GM18868 (cell line): Measurements from ENCODE around the gene KRT33A.

Experiments used
- ATAC-seq: cut with Tn5 transposase; IDR thresholded peaks from one replicate; pipeline ENCODE4 v1.9.1; 2021; ENCODE audit warnings: mild to moderate bottlenecking, moderate library complexity; ENCODE audit not compliant: unreplicated experiment

The KRT33A gene

GRCh38 chr17:41331606-41332005 is 19.0 kb downstream of the KRT33A start:
- ATAC-seq, result no peak

- no peak for ATAC-seq
Observed at GRCh38 chr17:41329279-41329948, 21.2 kb downstream of the KRT33A start.

GRCh38 chr17:41328207-41328606 is 22.4 kb downstream of the KRT33A start:
- no peak for ATAC-seq

GRCh38 chr17:41327411-41328120 is 23.1 kb downstream of the KRT33A start:
- ATAC-seq, result no peak

GRCh38 chr17:41326173-41327145 is 24.2 kb downstream of the KRT33A start:
- no peak for ATAC-seq

GRCh38 chr17:41325611-41326010 is 25.0 kb downstream of the KRT33A start:
- ATAC-seq, result no peak

- ATAC-seq, result no peak
Observed at GRCh38 chr17:41325126-41325525, 25.5 kb downstream of the KRT33A start.

- no peak for ATAC-seq
Observed at GRCh38 chr17:41324180-41325075, 26.2 kb downstream of the KRT33A start.

- no peak for ATAC-seq
Observed at GRCh38 chr17:41322903-41323895, 27.4 kb downstream of the KRT33A start.

GRCh38 chr17:41322094-41322902 is 28.3 kb downstream of the KRT33A start:
- ATAC-seq, result no peak

GRCh38 chr17:41318231-41318630 is 32.4 kb downstream of the KRT33A start:
- no peak for ATAC-seq

GRCh38 chr17:41315814-41316445 is 34.7 kb downstream of the KRT33A start:
- no peak for ATAC-seq

- no peak for ATAC-seq
Observed at GRCh38 chr17:41315204-41315794, 35.3 kb downstream of the KRT33A start, which contains the start of gene KRTAP17-1. TSS of gene KRTAP17-1 (minus strand) at chr17:41315710. CDS start at chr17:41315650, 60 bp downstream.

GRCh38 chr17:41311111-41311510 is 39.5 kb downstream of the KRT33A start:
- ATAC-seq, result no peak

GRCh38 chr17:41308918-41309359 is 41.7 kb downstream of the KRT33A start, which contains the start of gene KRTAP16-1:
TSS of gene KRTAP16-1 (minus strand) at chr17:41309309. CDS start at chr17:41309253, 56 bp downstream.
- ATAC-seq, result no peak

GRCh38 chr17:41308251-41308917 is 42.2 kb downstream of the KRT33A start:
- no peak for ATAC-seq

- no peak for ATAC-seq
Observed at GRCh38 chr17:41307647-41308046, 43.0 kb downstream of the KRT33A start.
